Nephron (organoid): ENCODE results near the gene FOXO1.

Experiments
- H3K27ac Mint-ChIP-seq, 3 experiments: 2 replicates each; pipeline ENCODE4 v1.8.0; 2020; ENCODE audit warnings: mixed read lengths in 3 of 3, mild to moderate bottlenecking in 2 of 3, moderate library complexity in 1 of 3
- H3K27me3 Mint-ChIP-seq: 2 replicates; pipeline ENCODE4 v1.8.0; 2021; ENCODE audit warnings: low read depth, mild to moderate bottlenecking, moderate library complexity, mixed read lengths
- H3K36me3 Mint-ChIP-seq: 2 replicates; pipeline ENCODE4 v1.8.0; 2020; ENCODE audit warnings: low read depth, mixed read lengths
- H3K4me1 Mint-ChIP-seq: 2 replicates; pipeline ENCODE4 v1.8.0; 2020; ENCODE audit warnings: mixed read lengths
- H3K4me3 Mint-ChIP-seq, 3 experiments: 2 replicates each; pipeline ENCODE4 v1.8.0; 2020; ENCODE audit warnings: mild to moderate bottlenecking in 3 of 3, mixed read lengths in 3 of 3, moderate library complexity in 2 of 3
- H3K9me3 Mint-ChIP-seq: 2 replicates; pipeline ENCODE4 v1.8.0; 2020; ENCODE audit warnings: mixed read lengths
- CTCF ChIP-seq, 3 experiments: fragments of 200-600 bp; sonication (generic); IDR thresholded peaks; one replicate each; pipeline ENCODE4 v1.5.0; 2021; ENCODE audit warnings: antibody characterized with exemption in 3 of 3; ENCODE audit not compliant: unreplicated experiment in 3 of 3

Gene FOXO1

GRCh38 chr13:40539576-40540327 is 126.7 kb downstream of the FOXO1 start:
- H3K4me3 Mint-ChIP-seq, result no peak overlapping the region
- no peak for TF ChIP-seq CTCF (IDR thresholded peaks at IDR 0.05; ENCODE audit: unreplicated experiment in 3 of 3)
- no peaks in the 10 kb centered on the region for H3K9me3 Mint-ChIP-seq
- H3K36me3 Mint-ChIP-seq, result no peaks in the 10 kb centered on the region
- H3K4me1 Mint-ChIP-seq, result peaks cover 5% of the 10 kb centered on the region
- H3K27ac Mint-ChIP-seq, result no peak overlapping the region
- no peaks in the 10 kb centered on the region for H3K27me3 Mint-ChIP-seq

GRCh38 chr13:40537146-40537895 is 129.1 kb downstream of the FOXO1 start:
- Mint-ChIP-seq H3K36me3 (no peaks in the 10 kb centered on the region), H3K27ac (no peak overlapping the region), H3K9me3 (no peaks in the 10 kb centered on the region), H3K27me3 (no peaks in the 10 kb centered on the region), H3K4me3 (no peak overlapping the region), H3K4me1 (peaks cover 5% of the 10 kb centered on the region)
- no peak for TF ChIP-seq CTCF (IDR thresholded peaks at IDR 0.05; ENCODE audit: unreplicated experiment in 3 of 3)

GRCh38 chr13:40536443-40537113 is 129.9 kb downstream of the FOXO1 start:
- Mint-ChIP-seq H3K36me3 (no peaks in the 10 kb centered on the region), H3K27ac (no peak overlapping the region), H3K27me3 (no peaks in the 10 kb centered on the region), H3K4me3 (no peak overlapping the region), H3K9me3 (no peaks in the 10 kb centered on the region), H3K4me1 (peaks cover 5% of the 10 kb centered on the region)
- no peak for TF ChIP-seq CTCF (IDR thresholded peaks at IDR 0.05; ENCODE audit: unreplicated experiment in 3 of 3)

GRCh38 chr13:40535345-40535836 is 131.1 kb downstream of the FOXO1 start:
- Mint-ChIP-seq H3K4me1 (peaks cover 2% of the 10 kb centered on the region), H3K9me3 (no peaks in the 10 kb centered on the region), H3K27ac (no peak overlapping the region), H3K36me3 (no peaks in the 10 kb centered on the region), H3K27me3 (no peaks in the 10 kb centered on the region), H3K4me3 (no peak overlapping the region)
- no peak for TF ChIP-seq CTCF (IDR thresholded peaks at IDR 0.05; ENCODE audit: unreplicated experiment in 3 of 3)

GRCh38 chr13:40534456-40534855 is 132.0 kb downstream of the FOXO1 start:
- no peaks in the 10 kb centered on the region for H3K4me1 Mint-ChIP-seq
- H3K9me3 Mint-ChIP-seq, result peaks cover 6% of the 10 kb centered on the region
- no peak overlapping the region for H3K27ac Mint-ChIP-seq
- no peak overlapping the region for H3K4me3 Mint-ChIP-seq
- no peak for TF ChIP-seq CTCF (IDR thresholded peaks at IDR 0.05; ENCODE audit: unreplicated experiment in 3 of 3)
- H3K36me3 Mint-ChIP-seq, result no peaks in the 10 kb centered on the region
- no peaks in the 10 kb centered on the region for H3K27me3 Mint-ChIP-seq
